Mesothelial cell of epicardium (in vitro differentiated cells): Measurements from ENCODE around the gene LRRC56. TPM values are rescaled to one million over a fixed set of nuclear protein-coding genes. Genes with fewer than 3 reads are reported as not detected.
A peak's percentile ranks its signal among the peaks of the same experiment; 100 is the strongest.

Experiments
- DNase-seq, 2 experiments: peaks; one replicate each; pipeline ENCODE4 v3.0.0; 2021; ENCODE audit warnings: low spot score in 2 of 2; ENCODE audit not compliant: unreplicated experiment in 2 of 2
- H3K27ac Mint-ChIP-seq: 2 replicates; pipeline ENCODE4 v1.8.0; 2021; ENCODE audit warnings: mixed read lengths
- H3K27me3 Mint-ChIP-seq: 2 replicates; pipeline ENCODE4 v1.8.0; 2021; ENCODE audit warnings: low read depth, mixed read lengths
- H3K36me3 Mint-ChIP-seq: 2 replicates; pipeline ENCODE4 v1.8.0; 2021; ENCODE audit warnings: mixed read lengths
- H3K4me1 Mint-ChIP-seq: 2 replicates; pipeline ENCODE4 v1.8.0; 2021; ENCODE audit warnings: mixed read lengths
- H3K4me3 Mint-ChIP-seq: 2 replicates; pipeline ENCODE4 v1.8.0; 2021; ENCODE audit warnings: mild to moderate bottlenecking, moderate library complexity, mixed read lengths
- H3K9me3 Mint-ChIP-seq: 2 replicates; pipeline ENCODE4 v1.8.0; 2021; ENCODE audit warnings: mixed read lengths
- CTCF ChIP-seq: fragments of 200-600 bp; sonication (generic); IDR thresholded peaks from one replicate; pipeline ENCODE4 v1.5.0; 2021; ENCODE audit warnings: antibody characterized with exemption; ENCODE audit not compliant: unreplicated experiment
- total RNA-seq: library from RNA; stranded (reverse); gene quantifications from 3 replicates; pipeline ENCODE4 v1.2.1, GENCODE V29; 2021

The LRRC56 gene
- total RNA-seq, 1 donor from 2014 or later = 3.0 TPM

DNA sequence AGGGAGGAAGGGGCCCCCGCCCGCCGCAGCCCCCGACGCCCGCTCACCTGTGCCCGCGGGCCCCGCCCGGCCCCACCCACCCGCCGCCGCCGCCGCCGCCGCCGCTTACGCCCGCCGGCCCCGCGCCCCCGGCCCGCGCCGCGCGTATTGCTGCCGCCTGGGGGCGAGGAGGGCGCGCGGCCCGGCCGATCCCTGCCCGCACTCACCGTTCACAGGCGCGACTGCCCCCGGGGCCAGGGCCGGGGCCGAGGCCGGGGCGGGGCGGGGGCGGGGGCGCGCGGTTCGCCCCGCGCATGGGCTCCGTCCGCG lies 2.2 kb upstream of the LRRC56 start:
- no peak overlapping the region for H3K27ac Mint-ChIP-seq
- H3K4me3 Mint-ChIP-seq = no peak overlapping the region
- DNase-seq = no peak
- no peak for TF ChIP-seq CTCF
- no peaks in the 10 kb centered on the region for H3K9me3 Mint-ChIP-seq
- peaks cover 8% of the 10 kb centered on the region for H3K4me1 Mint-ChIP-seq
- peaks cover 11% of the 10 kb centered on the region for H3K27me3 Mint-ChIP-seq
- H3K36me3 Mint-ChIP-seq = peaks cover 5% of the 10 kb centered on the region

DNA sequence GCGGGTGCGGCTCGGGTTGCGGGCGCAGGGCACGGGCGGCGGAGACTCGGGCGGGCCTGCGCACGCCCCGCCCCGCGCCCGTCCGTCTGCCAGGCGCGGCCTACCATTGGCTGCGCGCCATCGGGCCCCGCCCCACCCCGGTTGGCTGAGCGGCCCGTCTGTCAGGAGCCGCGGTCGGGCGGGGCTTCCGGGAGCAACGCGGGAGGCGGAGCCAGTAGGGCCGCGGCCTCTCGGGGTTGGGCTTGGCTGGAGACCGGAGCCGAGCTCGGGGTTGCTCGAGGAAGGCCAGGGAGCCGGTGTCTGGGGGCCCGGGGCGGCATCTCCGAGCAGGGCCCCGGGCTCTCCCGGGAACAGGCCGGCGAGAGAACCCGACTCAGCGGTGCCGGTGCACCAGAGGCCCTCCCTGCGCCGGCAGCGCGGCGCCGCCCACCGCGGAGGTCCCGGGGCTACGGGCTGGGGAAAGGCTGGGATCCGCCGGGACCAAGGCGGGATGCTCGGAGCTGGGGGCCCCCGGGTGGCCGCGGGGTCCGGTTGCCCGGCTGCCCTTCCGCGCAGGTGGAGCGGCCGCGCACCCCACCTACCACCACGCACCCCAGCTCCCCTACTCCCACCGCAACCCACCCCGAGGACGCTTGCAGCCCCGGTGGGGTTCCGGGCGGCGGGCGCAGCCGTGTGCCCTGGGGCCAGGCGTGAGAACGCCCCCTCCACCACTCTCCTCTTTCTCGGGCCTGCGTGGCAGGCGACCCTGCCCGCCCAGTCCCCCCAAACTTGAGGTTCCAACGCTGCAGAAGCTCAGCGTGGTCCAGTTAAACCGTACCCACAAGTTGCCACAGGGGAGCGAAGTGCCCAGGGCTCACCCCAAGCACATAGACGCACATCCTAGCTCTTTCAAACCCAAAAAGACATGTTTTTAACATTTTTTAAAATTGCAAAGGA lies 1.5 kb upstream of the LRRC56 start, which contains the start of gene HRAS:
HRAS (minus strand) TSS at position 58 of the 936 bp plus-strand sequence.
- Mint-ChIP-seq H3K4me3 (peak within 1 kb of the TSS; percentile 83), H3K9me3 (no peaks in the 10 kb centered on the region), H3K4me1 (peaks cover 8% of the 10 kb centered on the region), H3K27me3 (peaks cover 11% of the 10 kb centered on the region), H3K27ac (peak within 1 kb of the TSS; percentile 92), H3K36me3 (peaks cover 5% of the 10 kb centered on the region)
- peak; percentile 96 to 99 for DNase-seq
- TF ChIP-seq CTCF = no peak

- Mint-ChIP-seq H3K36me3 (peaks cover 1% of the 10 kb centered on the region), H3K27ac (no peak overlapping the region), H3K4me3 (peak overlapping the region; percentile 46), H3K27me3 (peaks cover 11% of the 10 kb centered on the region), H3K9me3 (no peaks in the 10 kb centered on the region), H3K4me1 (peaks cover 8% of the 10 kb centered on the region)
- TF ChIP-seq CTCF = no peak
- no peak for DNase-seq
Measured at GRCh38 chr11:537622-538430, 499 bp downstream of the LRRC56 start.

- DNase-seq = no peak
- TF ChIP-seq CTCF = no peak
- no peaks in the 10 kb centered on the region for H3K9me3 Mint-ChIP-seq
- H3K27ac Mint-ChIP-seq = no peak overlapping the region
- peaks cover 1% of the 10 kb centered on the region for H3K36me3 Mint-ChIP-seq
- peak overlapping the region; percentile 15 for H3K4me3 Mint-ChIP-seq
- peaks cover 11% of the 10 kb centered on the region for H3K27me3 Mint-ChIP-seq
- H3K4me1 Mint-ChIP-seq = peaks cover 8% of the 10 kb centered on the region
Measured at GRCh38 chr11:538431-539051, 1.2 kb downstream of the LRRC56 start.

- peaks cover 11% of the 10 kb centered on the region for H3K27me3 Mint-ChIP-seq
Measured at GRCh38 chr11:539971-540481, 2.7 kb downstream of the LRRC56 start.

More at GRCh38 chr11:539971-540481, 2.7 kb downstream of the LRRC56 start:
- DNase-seq = no peak
- no peak overlapping the region for H3K4me3 Mint-ChIP-seq
- H3K4me1 Mint-ChIP-seq = peaks cover 8% of the 10 kb centered on the region
- peaks cover 1% of the 10 kb centered on the region for H3K36me3 Mint-ChIP-seq
- TF ChIP-seq CTCF = no peak
- no peaks in the 10 kb centered on the region for H3K9me3 Mint-ChIP-seq
- H3K27ac Mint-ChIP-seq = no peak overlapping the region
